GM19035 (cell line): ENCODE data around the gene OGFRL1.
"Not testable (repeated sequence)": the region's sequence is repeated elsewhere in the genome, so short reads cannot be mapped to it uniquely, and the experiment has no call there.

Experiments used
- ATAC-seq: cut with Tn5 transposase; IDR thresholded peaks from one replicate; pipeline ENCODE4 v1.9.1; 2021; ENCODE audit not compliant: unreplicated experiment

OGFRL1 gene

GRCh38 chr6:71288228-71289038 is at the start of gene OGFRL1:
TSS of gene OGFRL1 (plus strand) at chr6:71288811. CDS start at chr6:71288937, 126 bp downstream.
- ATAC-seq, result peak; percentile 86

- ATAC-seq, result no peak
Observed at GRCh38 chr6:71239694-71240093, 48.9 kb upstream of the OGFRL1 start.

GRCh38 chr6:71245265-71246049 is 43.2 kb upstream of the OGFRL1 start:
- no peak for ATAC-seq

- ATAC-seq, result no peak
Observed at GRCh38 chr6:71246596-71246995, 42.0 kb upstream of the OGFRL1 start.

- no peak for ATAC-seq
Observed at GRCh38 chr6:71248306-71248765, 40.3 kb upstream of the OGFRL1 start.

- no peak for ATAC-seq
Observed at GRCh38 chr6:71248878-71249544, 39.6 kb upstream of the OGFRL1 start.

- no peak for ATAC-seq
Observed at GRCh38 chr6:71250099-71250602, 38.5 kb upstream of the OGFRL1 start.

- ATAC-seq, result no peak
Observed at GRCh38 chr6:71252410-71252809, 36.2 kb upstream of the OGFRL1 start.

GRCh38 chr6:71252960-71253359 is 35.7 kb upstream of the OGFRL1 start:
- no peak for ATAC-seq

GRCh38 chr6:71254323-71254722 is 34.3 kb upstream of the OGFRL1 start:
- ATAC-seq, result no peak

GRCh38 chr6:71258078-71258866 is 30.3 kb upstream of the OGFRL1 start:
- no peak for ATAC-seq

GRCh38 chr6:71259888-71260604 is 28.6 kb upstream of the OGFRL1 start:
- no peak for ATAC-seq

- ATAC-seq, result no peak
Observed at GRCh38 chr6:71262914-71263313, 25.7 kb upstream of the OGFRL1 start.

- ATAC-seq, result not testable (repeated sequence)
Observed at GRCh38 chr6:71266392-71266791, 22.2 kb upstream of the OGFRL1 start.

- peak; percentile 67 for ATAC-seq
Observed at GRCh38 chr6:71268735-71269437, 19.7 kb upstream of the OGFRL1 start.

- ATAC-seq, result no peak
Observed at GRCh38 chr6:71277926-71278600, 10.5 kb upstream of the OGFRL1 start.

- no peak for ATAC-seq
Observed at GRCh38 chr6:71279321-71279720, 9.3 kb upstream of the OGFRL1 start.

- ATAC-seq, result no peak
Observed at GRCh38 chr6:71279740-71280139, 8.9 kb upstream of the OGFRL1 start.

- ATAC-seq, result no peak
Observed at GRCh38 chr6:71280701-71281100, 7.9 kb upstream of the OGFRL1 start.
